Pericardium fibroblast (primary cell): Measurements from ENCODE around the gene REG1B. TPM values are rescaled to one million over a fixed set of nuclear protein-coding genes. Genes with fewer than 3 reads are reported as not detected.

Experiments used
- total RNA-seq: library from RNA; depleted of rRNA; stranded (reverse); fragments of >200 nt; gene quantifications from 2 replicates; pipeline ENCODE4 v1.2.3, GENCODE V29; 2015

Gene REG1B, protein sequence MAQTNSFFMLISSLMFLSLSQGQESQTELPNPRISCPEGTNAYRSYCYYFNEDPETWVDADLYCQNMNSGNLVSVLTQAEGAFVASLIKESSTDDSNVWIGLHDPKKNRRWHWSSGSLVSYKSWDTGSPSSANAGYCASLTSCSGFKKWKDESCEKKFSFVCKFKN
- not detected in 2 replicates for total RNA-seq

GRCh38 chr2:79087785-79088364 is at the start of gene REG1B:
Gene REG1B (minus strand): TSS chr2:79087993. CDS start chr2:79087612, 381 bp downstream.

DNA sequence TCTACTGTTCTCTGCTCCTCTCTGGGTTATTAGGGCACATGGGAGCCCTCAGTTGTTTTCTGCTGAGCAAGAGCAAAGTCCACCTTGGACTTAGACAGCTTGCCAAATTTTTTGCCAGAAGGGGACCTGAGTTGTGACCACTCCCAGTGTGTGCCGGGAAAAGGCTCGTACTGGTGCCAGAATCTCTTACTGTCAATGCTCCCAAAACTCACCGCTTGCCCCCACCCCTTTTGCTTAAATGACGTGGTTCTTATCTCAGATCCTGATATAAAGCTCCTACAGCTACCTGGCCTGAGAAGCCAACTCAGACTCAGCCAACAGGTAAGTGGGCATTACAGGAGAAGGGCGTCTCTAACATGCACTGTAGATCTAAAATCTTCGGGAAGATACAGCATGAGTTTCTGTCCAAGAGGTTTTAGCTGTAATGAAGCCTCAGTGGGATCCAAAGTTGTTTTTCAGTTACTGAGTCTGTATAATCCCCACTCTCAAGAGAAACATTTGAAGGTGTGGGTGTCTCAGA is 32.5 kb upstream of the REG1B start, which contains the start of gene REG1A:
Gene REG1A, plus strand, starts transcription at position 295 of the 520 bp plus-strand sequence. CDS start 374 bp downstream, outside the sequence.

Other genes with a start within 250 kb of the REG1B start
- gene REG3G, start 62.3 kb downstream of the REG1B start, total RNA-seq, result not detected in 2 replicates
- gene REG1A, start 32.5 kb upstream of the REG1B start, total RNA-seq, result not detected in 2 replicates
- gene REG3A, start 71.8 kb upstream of the REG1B start, total RNA-seq, result not detected in 2 replicates